Activated CD4-positive, alpha-beta T cell treated with anti-CD3 and anti-CD28 coated beads, Interleukin-2, Interleukin-6, amounts not matched to agents 100 ng/mL and 50 ng/mL, durations not matched to agents 16 hours and 8 hours (primary cell): ENCODE measurements around the gene NAALADL1.

ENCODE experiments used
- DNase-seq: peaks from one replicate; pipeline ENCODE4 v3.0.0-alpha.2; 2020

NAALADL1 gene

DNA sequence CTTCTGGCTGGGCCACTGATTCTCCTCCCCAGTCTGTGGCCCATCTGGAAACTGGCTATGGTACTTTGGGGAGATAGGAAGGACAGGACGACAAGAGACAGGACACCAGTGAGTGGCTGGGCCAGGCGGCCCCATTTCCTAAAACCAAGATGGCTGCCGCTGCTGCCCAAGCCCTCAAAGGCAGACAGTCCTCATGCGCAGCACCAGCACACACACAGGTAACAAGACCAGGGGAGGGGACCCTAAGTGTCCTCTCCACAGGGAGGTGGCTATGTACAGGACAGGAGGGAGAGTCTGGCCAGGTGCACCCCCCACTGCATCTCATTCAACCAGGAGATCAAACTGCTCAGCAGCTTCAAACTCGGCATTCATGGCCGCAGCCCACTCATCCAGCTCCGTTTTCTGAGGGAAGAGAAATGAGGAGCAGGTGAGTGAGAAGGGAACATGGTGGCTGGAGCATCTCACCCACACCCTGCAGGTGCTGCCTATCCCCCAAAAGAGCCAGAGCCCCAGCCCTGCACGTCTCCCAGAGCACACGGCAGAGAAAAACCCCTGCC lies 20.5 kb upstream of the NAALADL1 start:
- DNase-seq: no peak

DNA sequence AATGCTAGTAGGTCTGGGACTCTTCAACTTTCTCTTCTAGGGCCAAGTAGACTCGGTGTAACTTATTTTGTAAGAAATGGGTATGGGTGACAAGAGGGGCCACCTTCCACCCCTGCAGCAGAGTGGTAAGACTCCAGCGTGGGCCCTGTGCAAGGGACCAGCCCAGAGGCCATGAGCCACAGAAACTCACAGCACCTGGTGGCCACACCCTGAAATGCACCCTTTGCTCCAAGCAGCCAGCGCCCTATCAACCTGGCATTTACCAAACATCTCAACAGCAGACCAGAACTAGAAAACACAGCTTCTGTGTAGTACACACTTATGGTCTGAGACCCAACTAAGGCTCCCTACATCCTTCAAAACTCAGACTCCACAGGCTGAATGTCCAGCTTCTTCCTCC lies 19.8 kb upstream of the NAALADL1 start:
- peak; percentile 71 for DNase-seq

DNA sequence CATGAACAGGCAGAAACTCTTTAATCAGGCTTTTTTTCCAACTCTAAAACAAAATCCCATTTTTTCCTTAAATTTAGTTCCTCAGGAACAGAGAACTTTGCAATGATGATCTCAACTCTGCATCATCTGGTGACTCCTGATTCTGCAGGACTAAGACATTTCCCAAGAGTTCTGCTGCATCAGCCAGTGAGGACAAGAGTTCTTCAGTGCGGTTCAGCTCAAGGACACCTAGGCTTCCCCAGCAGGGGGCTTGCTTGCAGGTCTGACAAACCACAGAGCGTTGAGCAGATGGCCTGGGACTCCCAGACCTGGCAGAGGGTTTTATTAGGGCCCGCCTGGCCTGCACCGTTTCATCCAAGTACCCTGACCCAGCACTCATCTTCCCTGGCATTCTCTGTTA lies 19.1 kb upstream of the NAALADL1 start:
- no peak for DNase-seq

DNA sequence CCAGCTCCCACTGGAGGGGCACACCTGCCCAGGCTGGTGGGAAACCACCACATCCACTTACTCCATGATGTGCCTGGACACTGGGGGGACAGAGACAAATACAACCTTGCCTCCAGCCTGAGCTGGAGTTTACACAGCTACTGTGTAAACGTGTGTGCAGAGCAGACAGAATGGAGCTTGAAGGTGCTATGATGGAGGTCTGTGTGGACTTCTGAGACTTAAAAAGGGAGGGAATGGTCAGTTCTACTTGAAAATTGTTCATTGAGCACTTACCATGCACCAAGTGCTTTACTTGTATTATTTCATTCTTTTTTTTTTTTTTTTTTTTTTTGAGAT lies 14.2 kb upstream of the NAALADL1 start:
- no peak for DNase-seq

DNA sequence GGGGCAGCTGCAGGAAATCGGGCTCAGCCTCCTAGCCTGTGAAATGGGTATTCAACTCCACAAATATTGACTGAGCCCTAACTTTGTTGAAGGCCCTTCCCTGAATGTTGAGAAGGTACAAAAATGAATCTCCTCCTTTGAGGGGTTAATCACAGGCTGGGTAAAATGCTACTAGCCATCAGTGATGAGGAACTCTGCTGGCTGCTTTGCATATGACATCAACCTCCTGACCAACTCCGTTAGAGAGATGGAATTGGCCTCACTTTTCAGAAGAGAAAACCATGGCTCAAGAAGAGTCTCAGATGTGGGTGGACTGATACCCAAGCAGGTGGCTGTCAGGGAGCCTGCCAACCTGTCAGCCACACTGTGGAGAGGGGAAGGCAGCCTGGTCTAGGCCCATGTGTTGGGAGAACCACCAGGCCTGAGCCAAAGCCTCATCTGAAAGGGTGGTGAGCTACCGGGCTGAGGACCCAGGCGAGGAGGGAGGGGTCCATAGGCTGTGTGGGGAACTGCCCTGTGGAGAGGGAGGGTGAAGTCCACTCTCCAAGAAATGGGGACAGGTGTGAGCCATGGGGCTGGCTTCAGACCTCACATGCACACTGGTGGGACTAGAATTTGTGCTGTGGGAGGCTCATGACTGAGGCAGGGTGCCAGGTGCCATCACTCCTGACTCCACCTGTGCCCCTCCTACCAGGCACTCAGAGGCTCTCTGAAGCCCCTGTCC lies 13.7 kb upstream of the NAALADL1 start:
- no peak for DNase-seq

DNA sequence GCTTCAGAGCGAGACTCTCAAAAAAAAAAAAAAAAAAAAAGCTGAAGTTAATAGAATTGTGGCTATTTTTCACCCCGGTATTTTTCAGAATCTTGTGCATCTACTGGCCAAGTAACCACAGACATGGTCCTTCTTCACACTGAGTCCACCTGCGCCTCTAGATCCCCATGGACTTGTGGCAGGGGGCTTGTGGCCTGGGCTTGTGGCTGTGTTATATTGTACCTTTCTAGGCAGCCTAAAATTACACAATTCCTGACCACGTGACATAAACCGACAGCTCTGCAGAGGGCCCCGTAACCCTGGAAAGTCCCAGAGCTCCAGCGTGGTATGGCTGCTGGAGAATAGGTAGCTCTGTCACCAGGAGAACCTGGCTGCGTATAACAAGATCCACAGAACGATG lies 10.9 kb upstream of the NAALADL1 start:
- DNase-seq: peak; percentile 33

DNA sequence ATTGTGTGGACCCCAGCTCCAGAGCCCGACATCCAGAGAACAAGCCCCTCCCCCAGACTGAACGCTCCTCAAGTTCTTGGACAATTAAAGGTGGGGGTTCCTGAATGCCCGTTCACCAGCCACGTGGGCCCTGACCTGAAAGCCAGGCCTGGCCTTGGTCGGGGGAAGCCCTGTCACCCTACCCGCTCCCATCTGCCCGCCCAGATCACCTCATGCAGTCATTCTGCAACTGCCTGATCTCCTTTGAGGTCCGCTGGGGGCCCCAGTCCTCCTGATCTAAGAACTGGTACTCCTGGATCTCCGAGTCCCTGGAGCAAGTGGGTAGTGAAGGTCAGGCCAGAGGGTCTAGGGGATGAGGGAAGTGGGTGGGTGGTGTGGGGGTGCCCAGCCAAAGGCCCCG lies 9.1 kb upstream of the NAALADL1 start:
- no peak for DNase-seq

DNA sequence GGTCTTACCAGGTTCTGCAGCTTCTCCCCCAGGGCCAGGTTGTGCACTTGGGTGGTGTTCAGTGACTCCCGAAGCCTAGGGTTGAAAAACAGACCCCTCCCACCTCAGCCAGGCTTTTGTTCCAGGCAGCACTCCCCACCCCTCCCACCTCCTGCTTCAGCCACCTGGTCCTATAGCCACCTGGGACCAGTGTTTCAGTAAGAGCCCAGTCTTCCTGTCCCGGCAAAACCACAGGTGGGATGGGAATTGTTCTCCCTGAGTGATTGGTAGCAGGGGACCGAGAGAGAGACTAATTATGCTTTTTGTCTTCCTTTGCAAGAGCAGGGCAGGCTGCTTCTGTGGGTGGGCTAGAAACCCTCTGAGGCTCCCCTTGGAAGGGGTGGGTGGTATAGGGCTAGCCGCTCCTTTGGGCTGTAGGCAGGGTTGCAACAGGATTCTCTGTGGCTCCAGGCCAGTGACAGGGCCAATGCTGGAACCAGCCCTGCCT lies 8.5 kb upstream of the NAALADL1 start:
- no peak for DNase-seq

DNA sequence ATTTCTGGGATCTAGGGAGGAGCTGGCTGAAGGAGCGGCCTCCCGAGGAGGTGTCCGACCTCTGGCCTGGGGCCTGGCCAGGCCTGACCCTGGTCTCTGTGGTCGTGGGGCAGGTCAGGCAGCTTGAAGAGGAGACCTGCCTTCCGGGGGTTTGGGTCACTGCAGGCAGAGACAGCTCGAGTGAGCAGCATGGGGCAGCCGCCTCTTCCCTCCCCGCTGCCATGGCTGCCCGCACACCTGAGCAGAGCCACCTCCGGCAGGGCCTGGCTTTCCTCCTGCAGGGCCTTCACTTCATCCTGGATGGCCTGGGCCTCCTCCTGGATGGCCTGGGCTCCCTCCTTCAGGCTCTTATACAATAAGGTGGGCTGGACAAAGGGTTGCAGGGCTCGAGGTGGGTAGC lies 8.0 kb upstream of the NAALADL1 start:
- no peak for DNase-seq

DNA sequence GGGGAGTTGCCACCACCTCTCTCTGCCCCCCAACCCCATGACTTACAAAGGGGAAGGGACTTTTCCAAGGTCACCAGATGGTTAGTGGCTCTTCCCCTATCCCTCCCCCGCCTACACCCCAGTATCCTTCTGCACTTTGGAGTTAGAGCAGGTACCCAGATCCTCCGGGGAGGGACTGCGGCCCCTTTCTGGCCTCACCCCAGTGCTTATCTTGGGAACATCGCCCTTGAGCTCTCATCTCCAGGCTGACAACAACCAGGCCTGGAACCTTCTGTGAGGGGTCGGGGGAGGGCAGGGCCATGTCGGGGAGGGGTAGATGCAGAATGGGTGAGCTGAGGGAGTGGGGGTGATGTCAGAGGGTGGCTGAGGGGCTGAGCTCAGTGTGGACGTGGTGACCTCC lies 7.5 kb upstream of the NAALADL1 start:
- DNase-seq: no peak

DNA sequence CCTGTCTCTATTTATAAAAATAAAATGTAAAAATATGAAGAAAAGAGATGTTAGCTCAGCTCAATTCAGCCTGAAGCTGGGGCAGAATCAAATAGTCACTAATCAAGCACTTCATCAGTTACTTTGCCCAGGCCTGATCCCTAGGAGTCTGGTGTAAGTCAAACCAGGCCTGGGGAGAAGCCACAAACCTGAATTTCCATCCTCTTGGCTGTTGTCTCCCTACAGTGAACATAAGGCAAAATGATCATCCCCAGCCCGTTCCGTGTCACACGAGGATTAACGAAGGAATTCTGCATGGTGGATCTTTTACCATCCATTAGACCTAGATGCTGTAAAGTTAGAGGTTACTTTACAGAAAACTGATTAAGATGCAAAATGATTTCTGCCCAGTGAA lies 6.5 kb upstream of the NAALADL1 start:
- no peak for DNase-seq

DNA sequence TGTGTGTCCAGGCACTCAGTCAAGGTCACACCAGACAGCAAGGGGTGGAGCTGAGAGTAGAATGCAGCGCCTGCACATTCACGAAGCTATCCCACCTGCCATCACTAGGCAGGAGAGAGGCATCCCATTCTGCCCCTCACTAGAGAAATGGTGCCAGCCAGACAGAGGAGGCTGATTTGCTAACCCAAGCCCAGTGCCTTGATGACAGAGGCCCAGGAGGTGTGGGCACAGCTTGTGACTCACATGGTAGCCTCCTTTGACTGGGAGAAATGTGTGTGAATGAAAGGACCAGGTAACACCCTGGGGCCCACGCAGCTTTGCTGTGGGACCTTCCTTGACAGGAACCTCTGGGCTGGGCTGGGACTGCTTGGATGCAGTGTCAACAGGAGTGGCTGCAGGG lies 5.2 kb upstream of the NAALADL1 start:
- DNase-seq: no peak

DNA sequence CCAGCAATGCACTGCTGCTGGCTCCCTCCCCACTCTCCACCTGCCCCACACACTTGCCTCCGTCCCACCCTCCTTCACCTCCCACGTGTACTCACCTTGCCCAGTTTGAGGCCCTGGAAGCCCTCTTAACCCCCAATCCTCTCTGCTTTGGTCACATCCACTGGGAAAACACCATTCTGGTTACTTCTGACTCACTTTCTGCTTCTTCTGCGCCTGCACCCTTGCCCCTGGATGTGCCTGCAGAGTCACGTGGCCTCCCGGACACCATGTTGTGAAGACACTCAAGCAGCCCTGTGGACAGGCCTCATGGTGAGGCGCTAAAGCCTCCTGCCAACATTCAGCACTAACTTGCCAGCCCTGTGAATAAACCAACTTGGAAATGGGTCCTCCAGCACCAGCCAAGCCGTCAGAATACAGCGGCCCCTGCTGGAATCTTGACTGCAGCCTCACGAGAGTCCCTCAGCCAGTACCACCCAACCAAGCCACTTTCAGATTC lies 2.6 kb upstream of the NAALADL1 start:
- no peak for DNase-seq

DNA sequence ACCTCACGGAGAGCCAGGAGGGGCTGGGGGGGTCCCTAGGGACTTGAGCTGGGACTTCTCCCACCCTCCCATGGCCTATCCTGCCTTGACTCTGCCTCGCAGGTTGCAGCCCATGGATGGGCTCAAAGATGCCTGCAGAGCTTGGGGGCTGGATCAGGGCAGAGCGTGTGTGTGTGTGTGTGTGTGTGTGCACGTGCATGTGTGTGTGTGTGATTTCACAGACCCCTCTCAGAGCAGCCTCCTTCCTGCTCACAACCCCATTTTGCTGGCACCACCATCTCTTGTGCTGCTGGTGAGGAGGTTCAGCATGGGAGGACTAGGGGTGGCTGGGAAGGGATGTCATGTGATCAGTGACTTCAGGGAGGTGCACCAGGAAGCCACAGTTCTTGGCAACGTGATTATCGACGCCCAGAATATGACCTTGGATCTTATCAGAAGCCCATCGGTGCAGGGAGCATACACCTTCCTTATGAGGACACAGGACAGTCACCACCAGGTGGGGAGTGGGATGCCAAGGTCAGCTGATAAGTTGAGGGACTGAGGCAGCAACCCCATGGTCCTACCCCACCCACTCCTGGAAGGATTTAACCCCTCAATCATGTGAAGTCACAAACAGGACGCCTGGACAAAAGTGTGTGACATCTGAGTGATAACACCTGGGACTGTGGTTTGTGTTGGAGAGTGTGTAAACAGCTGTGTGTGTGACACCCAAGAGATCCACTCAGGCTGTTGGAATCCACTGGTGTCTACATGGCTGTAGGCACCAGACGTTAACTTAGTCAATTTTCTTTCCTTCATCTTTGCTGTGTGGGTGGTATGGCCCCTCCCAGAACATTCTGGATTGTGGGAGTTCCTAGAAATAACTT lies 1.8 kb upstream of the NAALADL1 start:
- DNase-seq: no peak

DNA sequence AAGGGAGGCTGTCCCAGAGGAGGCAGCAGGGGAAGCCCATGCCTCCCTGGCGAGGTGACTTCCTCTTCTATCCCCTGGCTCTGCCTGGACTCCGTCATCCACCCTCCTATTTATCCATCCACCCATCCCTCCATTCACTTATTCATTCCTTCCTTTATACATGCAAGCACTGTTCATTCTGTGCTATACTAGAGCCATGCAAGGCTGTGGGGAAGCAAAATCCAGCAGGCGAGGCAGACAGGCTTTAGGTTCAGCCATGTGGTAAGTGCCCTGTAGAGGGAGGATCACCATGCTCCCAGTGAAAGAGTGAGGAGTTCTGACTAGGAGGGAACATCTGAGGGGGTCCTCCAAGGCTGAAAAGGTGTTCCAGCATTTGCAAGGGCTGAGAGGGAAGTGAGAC lies 1.2 kb upstream of the NAALADL1 start:
- DNase-seq: no peak

DNA sequence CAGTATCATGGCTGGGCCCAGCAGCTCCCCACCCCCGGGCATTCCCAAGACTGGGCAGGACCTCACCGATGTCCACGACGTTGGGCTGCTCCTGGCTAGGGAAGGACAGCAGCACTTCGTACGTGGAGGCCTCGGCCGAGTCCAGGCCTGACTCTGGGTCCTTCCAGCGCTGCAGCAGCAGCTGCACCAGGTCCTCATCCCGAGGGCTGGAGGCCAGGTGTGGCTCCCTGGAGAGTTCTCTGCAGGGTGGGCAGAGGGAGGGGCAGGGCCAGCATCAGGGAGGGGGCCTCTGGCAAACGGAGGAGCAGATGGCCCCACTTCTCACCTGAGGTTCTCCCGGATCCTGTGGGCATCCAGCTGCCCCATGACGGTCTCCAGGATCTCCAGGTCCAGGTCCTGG lies 341 bp downstream of the NAALADL1 start:
- no peak for DNase-seq

DNA sequence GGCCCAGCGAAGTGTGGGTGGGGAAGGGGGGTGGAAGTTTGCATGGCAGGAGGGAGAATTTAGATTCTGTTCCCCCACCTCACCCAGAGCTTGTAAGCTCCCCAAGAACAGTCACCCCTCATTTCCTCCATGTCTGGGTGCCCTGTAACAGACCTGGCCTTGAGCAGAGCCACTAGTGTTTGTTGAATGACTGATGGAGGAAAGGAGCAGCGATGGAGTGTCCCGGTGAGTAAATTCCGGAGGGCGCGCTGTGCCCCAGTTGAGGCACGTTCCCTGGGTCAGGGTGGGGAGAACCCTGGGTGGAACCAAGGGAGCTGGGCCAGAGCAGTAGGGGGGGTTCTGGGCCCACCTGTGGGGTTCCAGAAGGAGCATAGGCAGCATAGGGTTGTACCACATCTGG lies 827 bp downstream of the NAALADL1 start:
- no peak for DNase-seq

DNA sequence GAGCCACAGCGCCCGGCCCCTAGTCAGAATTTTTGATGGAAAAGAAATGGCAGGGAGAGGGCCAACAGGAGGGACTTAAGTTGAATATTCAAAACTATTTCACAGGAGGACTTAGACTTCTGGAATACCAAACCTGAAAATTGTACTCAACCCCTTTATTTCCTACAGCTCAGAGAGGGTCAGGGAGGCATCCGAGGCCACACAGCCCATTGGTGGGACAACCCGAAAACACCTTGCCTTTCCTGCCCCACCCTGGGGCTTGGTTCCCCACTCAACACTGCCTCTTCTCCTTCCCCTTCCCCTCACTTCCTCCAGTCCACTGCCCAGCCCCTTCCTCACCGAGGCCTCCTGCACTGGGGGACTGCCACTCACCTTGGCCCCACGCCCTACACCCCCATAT lies 1.4 kb downstream of the NAALADL1 start:
- no peak for DNase-seq

DNA sequence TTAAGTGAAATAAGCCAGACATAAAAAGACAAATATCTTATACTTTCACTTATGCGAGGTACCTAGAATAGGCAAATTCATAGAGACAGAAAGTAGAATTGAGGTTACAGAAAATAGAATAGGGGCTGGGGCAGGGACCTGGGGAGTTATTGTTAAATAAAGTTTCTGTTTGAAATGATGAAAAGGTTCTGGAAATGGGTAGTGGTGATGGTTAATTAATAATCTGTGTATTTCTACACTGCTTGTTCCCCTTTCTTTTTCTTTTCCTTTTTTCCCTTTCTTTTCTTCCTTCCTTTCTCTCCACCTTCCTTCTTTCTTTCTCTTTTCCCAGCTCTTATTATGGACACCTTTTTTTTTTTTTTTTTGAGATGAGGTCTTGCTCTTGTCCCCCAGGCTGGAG lies 2.8 kb downstream of the NAALADL1 start:
- DNase-seq: no peak

DNA sequence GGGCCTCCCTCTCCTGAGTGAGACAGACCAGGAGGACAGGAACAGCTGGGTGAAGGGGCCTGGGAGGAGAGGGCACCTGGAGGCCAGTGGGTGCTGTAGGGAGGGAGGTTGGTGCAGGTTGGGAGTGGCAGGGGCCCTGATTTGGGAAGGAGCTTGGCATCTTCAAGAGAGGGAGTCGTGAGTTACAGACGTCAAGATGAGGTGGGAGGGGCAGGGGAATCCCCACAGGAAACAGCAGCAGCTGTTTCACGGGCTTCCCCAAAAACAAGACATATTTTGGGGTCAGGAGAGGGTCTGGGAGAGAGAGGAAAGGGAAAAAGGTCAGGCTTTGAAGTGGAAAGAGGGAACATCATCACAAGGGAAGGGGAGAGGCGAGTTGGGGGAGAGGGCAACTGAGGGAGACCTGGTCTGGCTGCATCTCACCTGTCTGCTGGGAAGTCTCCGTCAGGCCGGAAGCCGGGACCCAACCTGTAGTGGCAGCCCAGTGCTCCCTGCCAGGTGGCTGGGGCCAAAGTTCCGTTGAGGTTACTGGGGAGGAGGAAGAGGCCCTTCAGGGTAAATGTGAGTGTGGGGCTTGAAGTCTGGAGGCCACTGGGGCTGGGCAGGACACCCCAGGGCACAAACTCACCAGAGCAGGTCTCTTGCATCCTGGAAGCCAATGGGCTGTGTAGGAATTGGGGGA lies 4.4 kb downstream of the NAALADL1 start:
- no peak for DNase-seq

DNA sequence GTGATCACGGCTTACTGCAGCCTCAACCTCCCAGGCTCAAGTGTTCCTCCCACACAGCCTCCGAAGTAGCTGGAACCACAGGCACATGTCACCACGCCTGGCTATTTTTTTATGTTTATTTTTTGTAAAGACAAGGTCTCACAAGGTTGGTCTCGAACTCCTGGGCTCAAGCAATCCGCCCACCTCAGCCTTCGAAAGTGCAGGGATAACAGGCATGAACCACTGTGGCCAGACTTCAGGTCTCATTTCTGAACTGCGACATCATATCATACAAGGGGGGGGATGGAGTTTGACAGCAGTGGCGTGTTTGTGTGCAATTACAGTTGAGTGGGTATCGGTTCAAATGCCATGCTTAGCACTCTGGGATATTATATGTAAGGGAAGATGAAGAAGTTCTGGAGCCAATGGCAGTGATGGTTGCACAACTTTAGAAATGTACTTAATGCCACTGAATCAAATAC lies 6.9 kb downstream of the NAALADL1 start:
- DNase-seq: no peak

DNA sequence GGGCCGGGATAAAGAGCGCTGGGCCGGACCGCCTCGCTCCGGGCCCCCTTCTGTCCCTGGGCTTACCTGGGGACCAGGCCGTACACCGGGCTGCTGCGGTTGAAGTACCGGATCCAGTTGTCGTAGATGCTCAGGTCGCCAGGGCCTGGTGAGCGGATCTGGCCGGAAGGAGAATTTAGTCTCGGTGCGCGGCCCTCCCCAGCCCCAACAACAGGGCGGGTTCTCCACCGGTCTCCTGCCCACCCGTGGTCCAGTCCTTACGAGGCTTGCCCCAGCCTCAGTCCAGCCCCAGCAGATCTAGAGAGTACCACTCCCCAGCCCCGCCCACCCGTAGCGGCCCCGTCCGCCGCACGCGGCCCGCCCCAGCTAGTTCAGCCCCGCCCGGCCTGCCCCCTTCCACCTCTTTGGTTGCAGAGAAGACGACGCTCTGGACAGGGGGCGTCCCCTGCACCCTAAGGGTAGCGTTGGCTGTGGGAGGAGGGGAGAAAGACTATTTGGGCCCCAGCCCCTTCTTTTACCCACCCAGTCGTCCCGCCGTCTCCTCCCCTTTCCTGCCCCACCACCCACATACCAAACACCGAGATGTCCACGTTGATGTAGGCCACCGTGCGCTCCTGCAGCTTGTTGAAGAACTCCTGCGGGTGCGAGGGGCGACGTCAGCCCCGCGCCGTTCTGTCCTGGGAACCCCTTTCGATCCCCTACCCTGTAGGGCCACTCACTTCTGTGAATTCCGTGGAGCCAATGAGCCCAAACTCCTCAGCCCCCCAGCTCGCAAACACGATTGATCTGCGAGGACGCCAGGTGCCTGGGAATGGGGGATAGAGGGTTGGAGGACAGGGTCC lies 10.6 kb downstream of the NAALADL1 start:
- no peak for DNase-seq
